AG09309 (cell line): ENCODE measurements around the gene BATF3.

Source experiments
- DNase-seq: peaks from one replicate; pipeline ENCODE4 v3.0.0-alpha.2; 2010; ENCODE audit warnings: low read depth
- H3K4me3 ChIP-seq: 2 replicates; pipeline ENCODE4 v1.5.1; 2011; ENCODE audit warnings: mild to moderate bottlenecking, low read depth, low read length, moderate library complexity; ENCODE audit not compliant: control insufficient read depth
- TF ChIP-seq, protein P1 (sequence below): IDR thresholded peaks from 2 replicates; pipeline ENCODE4 v1.5.1; 2011; ENCODE audit warnings: mild to moderate bottlenecking, low read depth, low read length, inconsistent platforms; ENCODE audit not compliant: insufficient read depth, control insufficient read depth; ENCODE audit errors: missing control alignments

Gene BATF3, protein sequence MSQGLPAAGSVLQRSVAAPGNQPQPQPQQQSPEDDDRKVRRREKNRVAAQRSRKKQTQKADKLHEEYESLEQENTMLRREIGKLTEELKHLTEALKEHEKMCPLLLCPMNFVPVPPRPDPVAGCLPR

DNA sequence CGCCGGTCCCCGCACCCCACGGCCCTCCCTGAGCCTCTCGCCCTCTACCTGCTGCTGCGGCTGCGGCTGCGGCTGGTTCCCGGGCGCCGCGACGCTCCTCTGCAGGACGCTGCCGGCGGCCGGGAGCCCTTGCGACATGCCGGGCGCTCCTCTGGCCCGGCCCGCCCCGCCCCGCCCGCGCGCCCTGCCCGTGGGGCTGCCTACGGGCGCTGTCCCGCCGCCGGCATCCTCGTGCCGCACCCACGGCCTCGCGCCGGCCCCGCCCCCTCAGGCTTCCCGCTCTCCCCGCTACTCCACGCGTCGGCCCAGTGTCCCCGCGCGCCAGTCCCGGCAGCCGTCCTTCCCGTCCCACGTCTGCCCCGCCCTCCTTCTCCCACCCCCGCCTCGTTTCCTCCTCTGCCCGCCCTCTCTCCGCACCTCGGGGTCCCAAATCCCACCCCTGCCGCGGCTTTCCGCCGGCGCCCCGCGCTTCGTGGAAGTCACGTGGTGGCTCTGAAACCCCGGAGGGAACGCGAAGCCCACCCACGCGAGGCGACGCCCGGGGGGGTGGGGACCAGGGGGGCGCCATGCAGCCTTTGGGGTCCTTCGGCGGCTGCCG, at the start of gene BATF3:
Gene BATF3, minus strand, starts transcription at position 216 of the 598 bp plus-strand sequence. Its CDS starts 78 bp downstream, at position 138.
- peak within 1 kb of the TSS; percentile 61 for H3K4me3 ChIP-seq
- DNase-seq, result no peak
- TF ChIP-seq, protein P1, sequence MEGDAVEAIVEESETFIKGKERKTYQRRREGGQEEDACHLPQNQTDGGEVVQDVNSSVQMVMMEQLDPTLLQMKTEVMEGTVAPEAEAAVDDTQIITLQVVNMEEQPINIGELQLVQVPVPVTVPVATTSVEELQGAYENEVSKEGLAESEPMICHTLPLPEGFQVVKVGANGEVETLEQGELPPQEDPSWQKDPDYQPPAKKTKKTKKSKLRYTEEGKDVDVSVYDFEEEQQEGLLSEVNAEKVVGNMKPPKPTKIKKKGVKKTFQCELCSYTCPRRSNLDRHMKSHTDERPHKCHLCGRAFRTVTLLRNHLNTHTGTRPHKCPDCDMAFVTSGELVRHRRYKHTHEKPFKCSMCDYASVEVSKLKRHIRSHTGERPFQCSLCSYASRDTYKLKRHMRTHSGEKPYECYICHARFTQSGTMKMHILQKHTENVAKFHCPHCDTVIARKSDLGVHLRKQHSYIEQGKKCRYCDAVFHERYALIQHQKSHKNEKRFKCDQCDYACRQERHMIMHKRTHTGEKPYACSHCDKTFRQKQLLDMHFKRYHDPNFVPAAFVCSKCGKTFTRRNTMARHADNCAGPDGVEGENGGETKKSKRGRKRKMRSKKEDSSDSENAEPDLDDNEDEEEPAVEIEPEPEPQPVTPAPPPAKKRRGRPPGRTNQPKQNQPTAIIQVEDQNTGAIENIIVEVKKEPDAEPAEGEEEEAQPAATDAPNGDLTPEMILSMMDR, result no peak

DNA sequence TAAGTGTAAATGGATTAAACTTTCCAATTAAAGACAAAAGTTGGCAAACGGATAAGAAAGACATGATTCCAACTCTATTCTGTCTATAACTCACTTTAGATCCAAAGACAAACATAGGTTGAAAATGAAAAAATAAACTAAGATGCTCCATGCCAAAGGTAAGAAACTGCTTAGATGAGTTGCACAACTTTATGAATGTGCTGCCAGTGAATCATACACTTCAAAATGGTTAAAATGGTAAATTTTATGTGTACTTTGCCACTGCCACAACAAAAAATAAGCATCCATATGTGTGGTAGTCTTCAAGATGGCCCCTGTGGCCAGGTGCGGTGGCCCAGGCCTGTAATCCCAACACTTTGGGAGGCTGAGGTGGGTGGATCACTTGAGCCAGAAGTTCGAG, 46.9 kb upstream of the BATF3 start:
- TF ChIP-seq, protein P1, result no peak
- no peak overlapping the region for H3K4me3 ChIP-seq
- DNase-seq, result no peak

- no peak for DNase-seq
- H3K4me3 ChIP-seq, result no peak overlapping the region
- TF ChIP-seq, protein P1, result no peak
Observed at GRCh38 chr1:212745303-212745702, 45.7 kb upstream of the BATF3 start.

DNA sequence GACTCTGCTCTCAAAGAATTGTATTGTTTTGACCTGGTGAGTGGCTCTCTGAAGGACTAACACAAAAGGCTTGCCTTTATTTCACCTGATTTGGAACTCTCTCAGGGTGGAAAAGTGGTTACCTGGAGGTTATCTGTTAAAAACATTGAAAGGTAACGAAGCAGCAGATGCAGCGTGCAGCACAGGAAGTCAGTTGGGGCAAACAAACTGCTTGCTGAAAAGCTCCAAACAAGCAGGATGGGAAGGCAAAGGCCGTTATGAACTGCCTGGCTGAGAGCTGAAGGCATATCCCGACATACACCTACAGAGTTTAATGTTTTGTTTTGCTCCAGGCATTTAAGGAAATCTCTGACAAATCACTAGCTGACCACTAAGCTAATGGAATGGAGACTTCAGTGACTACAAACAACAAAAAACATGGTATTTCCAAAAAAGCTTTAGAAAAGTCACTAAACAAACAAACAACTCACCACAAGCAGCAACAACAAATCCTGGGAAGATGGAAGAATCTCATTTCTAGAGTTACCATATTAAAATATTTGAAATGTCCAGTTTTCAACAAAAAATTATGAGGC, 44.3 kb upstream of the BATF3 start:
- DNase-seq, result no peak
- TF ChIP-seq, protein P1, result no peak
- no peak overlapping the region for H3K4me3 ChIP-seq

- TF ChIP-seq, protein P1, result no peak
Observed at GRCh38 chr1:212738330-212738729, 38.7 kb upstream of the BATF3 start.

DNA sequence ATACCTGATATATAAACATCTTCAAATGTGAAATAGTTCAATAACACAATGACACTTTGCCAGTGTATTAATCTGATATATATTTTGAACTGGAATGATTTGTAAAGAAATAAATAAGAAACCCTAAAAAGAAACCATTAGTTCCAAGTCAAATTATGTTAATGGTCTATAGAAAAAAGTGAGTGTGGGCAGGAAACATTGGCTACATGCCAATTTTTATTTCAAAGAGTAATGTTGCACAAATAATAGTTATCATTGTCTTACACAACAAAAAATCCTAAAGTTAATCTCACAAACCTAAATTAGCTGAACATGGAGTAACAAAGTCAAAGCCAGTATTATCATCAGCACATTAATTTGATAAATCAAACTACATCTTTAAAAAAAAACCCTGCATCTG, 37.9 kb upstream of the BATF3 start:
- no peak overlapping the region for H3K4me3 ChIP-seq
- DNase-seq, result no peak
- TF ChIP-seq, protein P1, result no peak

More at GRCh38 chr1:212738330-212738729, 38.7 kb upstream of the BATF3 start:
- no peak for DNase-seq
- no peak overlapping the region for H3K4me3 ChIP-seq
